Measurements from ENCODE around the gene SLC22A6. TPM values are rescaled to one million over a fixed set of nuclear protein-coding genes. Genes with fewer than 3 reads are reported as not detected.
A peak's percentile ranks its signal among the peaks of the same experiment; 100 is the strongest.

The SLC22A6 gene
- total and polyA plus RNA-seq, 2 of the 13 experiments (the other 11 are each of a cell fraction or from before 2014, with no cell fraction given): not detected

- TF ChIP-seq ZFP36 (IDR thresholded peaks at IDR 0.05; ENCODE audit: borderline replicate concordance, low read depth, low read length, partially characterized antibody) (no peak), NR2F6 (IDR thresholded peaks at IDR 0.05) (no peak; the same call in 1 of the 2 replicates), NR2F6 (CRISPR knock-in tag; IDR thresholded peaks at IDR 0.05) (peak; percentile 13; the same call in 1 of the 2 replicates), PATZ1 (CRISPR knock-in tag; IDR thresholded peaks at IDR 0.05) (no peak), ZNF646 (CRISPR knock-in tag; IDR thresholded peaks at IDR 0.05) (no peak), ZBED4 (CRISPR knock-in tag; IDR thresholded peaks at IDR 0.05; ENCODE audit: borderline replicate concordance) (no peak), CHCHD3 (CRISPR knock-in tag; IDR thresholded peaks at IDR 0.05) (no peak), FOXK1 (CRISPR knock-in tag; IDR thresholded peaks at IDR 0.05; ENCODE audit: borderline replicate concordance, low read depth) (no peak), ZNF777 (CRISPR knock-in tag; IDR thresholded peaks at IDR 0.05) (no peak), ZNF552 (CRISPR knock-in tag; IDR thresholded peaks at IDR 0.05; ENCODE audit: borderline replicate concordance) (no peak), ZNF292 (CRISPR knock-in tag; IDR thresholded peaks at IDR 0.05; ENCODE audit: borderline replicate concordance, low read depth) (no peak), ELK4 (CRISPR knock-in tag; IDR thresholded peaks at IDR 0.05; ENCODE audit: borderline replicate concordance) (no peak), ATAD3A (CRISPR knock-in tag; IDR thresholded peaks at IDR 0.05) (no peak)
- TF ChIP-seq, protein P1, sequence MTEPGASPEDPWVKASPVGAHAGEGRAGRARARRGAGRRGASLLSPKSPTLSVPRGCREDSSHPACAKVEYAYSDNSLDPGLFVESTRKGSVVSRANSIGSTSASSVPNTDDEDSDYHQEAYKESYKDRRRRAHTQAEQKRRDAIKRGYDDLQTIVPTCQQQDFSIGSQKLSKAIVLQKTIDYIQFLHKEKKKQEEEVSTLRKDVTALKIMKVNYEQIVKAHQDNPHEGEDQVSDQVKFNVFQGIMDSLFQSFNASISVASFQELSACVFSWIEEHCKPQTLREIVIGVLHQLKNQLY (CRISPR knock-in tag; IDR thresholded peaks at IDR 0.05): no peak
These were observed 30.9 kb upstream of the SLC22A6 start, which contains the start of gene SLC22A8 (continued) for GRCh38 chr11:63015521-63016215.

Data from HepG2 (cell line).